K562 treated with DMSO at 1 percent for 24 hours (cell line): ENCODE measurements around the gene AOAH. TPM values are rescaled to one million over a fixed set of nuclear protein-coding genes. Genes with fewer than 3 reads are reported as not detected.

ENCODE experiments used
- total RNA-seq: library from RNA; unstranded; fragments of 300-600 nt; gene quantifications from 2 replicates; pipeline ENCODE4 v1.2.3, GENCODE V29; 2022; ENCODE audit warnings: low read depth; ENCODE audit not compliant: insufficient read depth

Gene AOAH
- total RNA-seq: not detected in 2 replicates

GRCh38 chr7:36723951-36724664 lies at the start of gene AOAH:
AOAH (minus strand) TSS chr7:36724494; CDS start chr7:36724148, 346 bp downstream.

